Astrocyte of the cerebellum (primary cell): ENCODE data around the gene MYLK4.

ENCODE experiments used
- DNase-seq: peaks from one replicate; pipeline ENCODE4 v3.0.0-alpha.2; 2011; ENCODE audit warnings: low read depth
- H3K4me3 ChIP-seq: 2 replicates; pipeline ENCODE4 v1.5.1; 2011; ENCODE audit warnings: mild to moderate bottlenecking, low read depth, low read length, moderate library complexity
- CTCF ChIP-seq: IDR thresholded peaks from 2 replicates; pipeline ENCODE4 v1.5.1; 2012; ENCODE audit warnings: low read length, low read depth, moderate library complexity, mild to moderate bottlenecking; ENCODE audit errors: missing control alignments
- in situ Hi-C: cut with HindIII; loops from 2 replicates; pipeline ENCODE4 v1.10.0; 2017; ENCODE audit warnings: low sequenced_read_pairs

The MYLK4 gene

GRCh38 chr6:2733736-2734480, 16.8 kb downstream of the MYLK4 start:
- no peak overlapping the region for H3K4me3 ChIP-seq
- TF ChIP-seq CTCF = no peak
- in situ Hi-C loops = no loop called here
- DNase-seq = no peak

GRCh38 chr6:2733324-2733723, 17.4 kb downstream of the MYLK4 start:
- TF ChIP-seq CTCF = no peak
- no peak overlapping the region for H3K4me3 ChIP-seq
- DNase-seq = no peak
- in situ Hi-C loops = no loop called here

GRCh38 chr6:2732503-2733089, 18.1 kb downstream of the MYLK4 start:
- in situ Hi-C loops = no loop called here
- TF ChIP-seq CTCF = no peak
- H3K4me3 ChIP-seq = no peak overlapping the region
- DNase-seq = no peak

GRCh38 chr6:2731281-2731909, 19.3 kb downstream of the MYLK4 start:
- no peak for TF ChIP-seq CTCF
- H3K4me3 ChIP-seq = no peak overlapping the region
- in situ Hi-C loops = no loop called here
- DNase-seq = no peak

GRCh38 chr6:2730353-2731107, 20.2 kb downstream of the MYLK4 start:
- no peak for TF ChIP-seq CTCF
- DNase-seq = no peak
- in situ Hi-C loops = no loop called here
- H3K4me3 ChIP-seq = no peak overlapping the region

GRCh38 chr6:2729921-2730320, 20.8 kb downstream of the MYLK4 start:
- in situ Hi-C loops = no loop called here

More at GRCh38 chr6:2729921-2730320, 20.8 kb downstream of the MYLK4 start:
- DNase-seq = no peak
- no peak for TF ChIP-seq CTCF
- no peak overlapping the region for H3K4me3 ChIP-seq
